Measurements from ENCODE around the gene CCDC180.

GRCh38 chr9:97284798-97285197, 22.7 kb upstream of the CCDC180 start:
- TF ChIP-seq CTCF (IDR thresholded peaks at IDR 0.05; ENCODE audit: poor library complexity) (no peak), EZH2 (IDR thresholded peaks at IDR 0.05; ENCODE audit: borderline replicate concordance) (no peak), EZH2phosphoT487 (IDR thresholded peaks at IDR 0.05; ENCODE audit: low read depth, severe bottlenecking, unreplicated experiment) (no peak)

All from hepatocyte (in vitro differentiated cells).